ENCODE measurements around the gene TOMM40L.

TOMM40L gene

GRCh38 chr1:161258439-161259344, 32.8 kb downstream of the TOMM40L start, which contains the start of gene PCP4L1:
PCP4L1 (plus strand) TSS chr1:161258745; CDS start chr1:161258975, 230 bp downstream.
- DNase-seq, result no peak

GRCh38 chr1:161259345-161259702, 33.5 kb downstream of the TOMM40L start:
- DNase-seq, result no peak

- DNase-seq, result no peak
These were observed 33.9 kb downstream of the TOMM40L start for GRCh38 chr1:161259765-161260164.

GRCh38 chr1:161260376-161261260, 34.8 kb downstream of the TOMM40L start:
- no peak for DNase-seq

- no peak for DNase-seq
These were observed 35.7 kb downstream of the TOMM40L start for GRCh38 chr1:161261261-161262235.

- no peak for DNase-seq
These were observed 39.4 kb downstream of the TOMM40L start for GRCh38 chr1:161265305-161265704.

- no peak for DNase-seq
These were observed 40.3 kb downstream of the TOMM40L start for GRCh38 chr1:161266202-161266601.

- DNase-seq, result no peak
These were observed 41.0 kb downstream of the TOMM40L start for GRCh38 chr1:161266836-161267235.

GRCh38 chr1:161267321-161267720, 41.5 kb downstream of the TOMM40L start:
- DNase-seq, result no peak

GRCh38 chr1:161273402-161273801, 47.5 kb downstream of the TOMM40L start:
- no peak for DNase-seq

GRCh38 chr1:161274874-161275273, 49.0 kb downstream of the TOMM40L start:
- no peak for DNase-seq
